ENCODE measurements around the gene RTN4R.

RTN4R gene

DNA sequence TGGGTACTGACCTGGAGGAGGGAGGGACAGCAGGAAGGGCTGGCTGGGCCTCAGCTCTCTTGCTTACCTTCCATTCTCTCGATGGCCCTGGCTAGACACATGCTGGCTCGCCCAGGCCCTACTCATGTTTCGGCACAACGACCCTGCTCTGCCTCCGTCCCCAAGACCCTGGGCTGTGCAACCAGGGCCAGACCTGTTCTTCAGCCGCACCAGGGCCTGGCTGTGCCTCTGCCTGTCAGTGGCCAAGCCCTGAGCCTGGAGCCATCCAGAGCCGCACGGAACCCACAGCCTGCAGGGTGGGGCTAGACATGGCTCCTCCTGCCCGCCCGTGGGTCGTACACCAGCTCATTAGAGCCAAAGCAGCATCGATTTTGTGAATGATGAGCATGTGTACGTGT, 47.5 kb downstream of the RTN4R start:
- H3K4me2 ChIP-seq (ENCODE audit: low read depth, low read length, poor library complexity, severe bottlenecking): no peak overlapping the region
- no peak for TF ChIP-seq EZH2phosphoT487 (IDR thresholded peaks at IDR 0.05; ENCODE audit: borderline replicate concordance)
- TF ChIP-seq, protein P1, sequence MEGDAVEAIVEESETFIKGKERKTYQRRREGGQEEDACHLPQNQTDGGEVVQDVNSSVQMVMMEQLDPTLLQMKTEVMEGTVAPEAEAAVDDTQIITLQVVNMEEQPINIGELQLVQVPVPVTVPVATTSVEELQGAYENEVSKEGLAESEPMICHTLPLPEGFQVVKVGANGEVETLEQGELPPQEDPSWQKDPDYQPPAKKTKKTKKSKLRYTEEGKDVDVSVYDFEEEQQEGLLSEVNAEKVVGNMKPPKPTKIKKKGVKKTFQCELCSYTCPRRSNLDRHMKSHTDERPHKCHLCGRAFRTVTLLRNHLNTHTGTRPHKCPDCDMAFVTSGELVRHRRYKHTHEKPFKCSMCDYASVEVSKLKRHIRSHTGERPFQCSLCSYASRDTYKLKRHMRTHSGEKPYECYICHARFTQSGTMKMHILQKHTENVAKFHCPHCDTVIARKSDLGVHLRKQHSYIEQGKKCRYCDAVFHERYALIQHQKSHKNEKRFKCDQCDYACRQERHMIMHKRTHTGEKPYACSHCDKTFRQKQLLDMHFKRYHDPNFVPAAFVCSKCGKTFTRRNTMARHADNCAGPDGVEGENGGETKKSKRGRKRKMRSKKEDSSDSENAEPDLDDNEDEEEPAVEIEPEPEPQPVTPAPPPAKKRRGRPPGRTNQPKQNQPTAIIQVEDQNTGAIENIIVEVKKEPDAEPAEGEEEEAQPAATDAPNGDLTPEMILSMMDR (conservative IDR thresholded peaks at IDR 0.05; ENCODE audit: low read length): no peak
- H3K79me2 ChIP-seq (ENCODE audit: insufficient read depth, low read length): no peaks in the 10 kb centered on the region
- peaks cover 6% of the 10 kb centered on the region; the same call in 1 of the 2 replicates for H3K9me3 ChIP-seq (ENCODE audit: insufficient read depth, low read depth, low read length)
- H4K20me1 ChIP-seq (ENCODE audit: insufficient read depth, low read length, poor library complexity, severe bottlenecking): no peaks in the 10 kb centered on the region
- H3K4me3 ChIP-seq (ENCODE audit: low read length, poor library complexity, severe bottlenecking): no peak overlapping the region
- H3K36me3 ChIP-seq (ENCODE audit: insufficient read depth, low read length): no peaks in the 10 kb centered on the region
- no peak overlapping the region for H2AFZ ChIP-seq (ENCODE audit: low read length)
- no peaks in the 10 kb centered on the region for H3K4me1 ChIP-seq (ENCODE audit: insufficient read depth, low read length, poor library complexity, severe bottlenecking)
- H3K9me2 ChIP-seq (replicated peaks; ENCODE audit: low read depth, low read length): no peaks in the 10 kb centered on the region
- no peaks in the 10 kb centered on the region for H3F3A ChIP-seq (ENCODE audit: low read depth)
- no peak overlapping the region for H3K9ac ChIP-seq (ENCODE audit: low read depth, low read length, poor library complexity, severe bottlenecking)
- no peaks in the 10 kb centered on the region for H3K27me3 ChIP-seq (ENCODE audit: insufficient read depth, low read length, poor library complexity, severe bottlenecking)

DNA sequence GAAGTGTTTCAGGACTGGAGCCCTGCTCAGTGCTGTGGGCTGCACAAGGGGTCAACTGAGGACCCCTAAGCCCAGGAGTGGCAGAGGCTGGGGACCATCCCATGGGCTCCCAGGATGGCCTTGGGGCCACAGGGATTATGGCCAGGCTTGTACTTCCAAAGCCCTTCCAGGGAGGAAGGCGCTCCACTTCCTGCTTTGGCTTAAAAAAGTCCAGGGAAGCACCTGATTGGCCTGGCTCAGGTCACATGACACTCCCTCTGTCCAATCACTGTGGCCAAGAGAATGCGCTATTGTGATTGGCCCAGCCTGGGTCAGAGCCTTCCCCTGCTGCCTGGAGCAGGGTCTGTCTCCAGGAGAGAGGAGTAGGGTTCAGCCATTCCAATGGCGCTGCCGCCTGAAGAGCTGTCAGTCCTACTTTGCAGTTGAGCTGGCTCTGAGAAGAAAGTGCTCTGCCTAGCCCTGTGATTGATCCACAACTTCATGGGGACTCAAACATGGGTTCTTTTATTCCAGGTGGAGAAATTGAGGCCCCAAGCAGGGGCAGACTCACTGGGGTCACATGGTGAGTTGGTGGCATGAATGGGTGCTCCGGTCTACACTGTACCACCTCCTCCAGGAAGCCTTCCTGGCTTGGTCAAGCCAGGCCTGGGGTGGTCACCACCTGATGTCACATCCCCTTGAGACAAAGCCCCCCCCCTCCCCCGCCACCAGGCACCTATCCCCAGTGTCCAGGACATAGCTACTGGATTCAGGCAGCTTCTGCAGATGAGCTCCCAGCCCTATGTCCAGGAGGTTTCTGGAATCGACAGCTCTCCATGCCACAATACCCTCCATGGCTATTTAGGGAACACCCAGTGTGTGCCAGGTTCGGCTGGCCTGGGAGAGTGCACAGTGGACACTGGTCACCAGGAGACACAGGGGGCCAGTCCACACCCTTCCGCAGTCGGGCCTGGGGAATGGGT, 48.2 kb downstream of the RTN4R start:
- H3K36me3 ChIP-seq (ENCODE audit: insufficient read depth, low read length): no peaks in the 10 kb centered on the region
- no peaks in the 10 kb centered on the region for H3K4me1 ChIP-seq (ENCODE audit: insufficient read depth, low read length, poor library complexity, severe bottlenecking)
- no peaks in the 10 kb centered on the region for H3K9me2 ChIP-seq (replicated peaks; ENCODE audit: low read depth, low read length)
- H3K79me2 ChIP-seq (ENCODE audit: insufficient read depth, low read length): no peaks in the 10 kb centered on the region
- no peak for TF ChIP-seq EZH2phosphoT487 (IDR thresholded peaks at IDR 0.05; ENCODE audit: borderline replicate concordance)
- TF ChIP-seq, protein P1 (conservative IDR thresholded peaks at IDR 0.05; ENCODE audit: low read length): no peak
- no peaks in the 10 kb centered on the region for H3K27me3 ChIP-seq (ENCODE audit: insufficient read depth, low read length, poor library complexity, severe bottlenecking)
- no peak overlapping the region for H3K4me2 ChIP-seq (ENCODE audit: low read depth, low read length, poor library complexity, severe bottlenecking)
- no peaks in the 10 kb centered on the region for H3F3A ChIP-seq (ENCODE audit: low read depth)
- H3K9ac ChIP-seq (ENCODE audit: low read depth, low read length, poor library complexity, severe bottlenecking): no peak overlapping the region
- H2AFZ ChIP-seq (ENCODE audit: low read length): no peak overlapping the region
- no peaks in the 10 kb centered on the region for H4K20me1 ChIP-seq (ENCODE audit: insufficient read depth, low read length, poor library complexity, severe bottlenecking)
- peaks cover 6% of the 10 kb centered on the region; the same call in 1 of the 2 replicates for H3K9me3 ChIP-seq (ENCODE audit: insufficient read depth, low read depth, low read length)
- H3K4me3 ChIP-seq (ENCODE audit: low read length, poor library complexity, severe bottlenecking): no peak overlapping the region

DNA sequence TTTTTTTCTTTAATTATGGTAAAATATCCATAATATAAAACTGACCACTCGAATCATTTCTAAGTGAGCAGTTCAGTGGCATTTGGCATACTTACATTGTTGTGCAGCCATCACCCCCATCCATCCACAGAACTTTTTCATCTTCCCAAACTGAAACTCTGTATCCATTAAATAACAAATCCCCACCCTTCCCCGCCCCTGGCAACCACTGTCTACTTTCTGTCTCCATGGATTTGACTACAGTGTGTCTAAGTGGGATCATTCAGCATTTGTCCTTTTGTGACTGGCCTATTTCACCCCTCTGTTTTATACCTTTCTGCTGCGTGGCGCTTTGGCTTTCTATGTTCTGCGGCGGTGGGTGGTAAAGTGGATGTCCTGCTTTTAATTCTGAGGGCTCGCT, 49.1 kb downstream of the RTN4R start:
- Histone ChIP-seq H3K4me1 (ENCODE audit: insufficient read depth, low read length, poor library complexity, severe bottlenecking) (no peaks in the 10 kb centered on the region), H3K9me2 (replicated peaks; ENCODE audit: low read depth, low read length) (no peaks in the 10 kb centered on the region), H3K9me3 (ENCODE audit: insufficient read depth, low read depth, low read length) (peaks cover 6% of the 10 kb centered on the region; the same call in 1 of the 2 replicates), H3F3A (ENCODE audit: low read depth) (no peaks in the 10 kb centered on the region), H2AFZ (ENCODE audit: low read length) (no peak overlapping the region), H3K36me3 (ENCODE audit: insufficient read depth, low read length) (no peaks in the 10 kb centered on the region), H3K27me3 (ENCODE audit: insufficient read depth, low read length, poor library complexity, severe bottlenecking) (no peaks in the 10 kb centered on the region), H3K4me2 (ENCODE audit: low read depth, low read length, poor library complexity, severe bottlenecking) (no peak overlapping the region), H3K4me3 (ENCODE audit: low read length, poor library complexity, severe bottlenecking) (no peak overlapping the region), H4K20me1 (ENCODE audit: insufficient read depth, low read length, poor library complexity, severe bottlenecking) (no peaks in the 10 kb centered on the region), H3K79me2 (ENCODE audit: insufficient read depth, low read length) (no peaks in the 10 kb centered on the region), H3K9ac (ENCODE audit: low read depth, low read length, poor library complexity, severe bottlenecking) (no peak overlapping the region)
- TF ChIP-seq EZH2phosphoT487 (IDR thresholded peaks at IDR 0.05; ENCODE audit: borderline replicate concordance): no peak

Data from Loucy (cell line).